HCT116 (cell line): ENCODE measurements around the gene DLK1. TPM values are rescaled to one million over a fixed set of nuclear protein-coding genes. Genes with fewer than 3 reads are reported as not detected.

Source experiments
- total RNA-seq: library from RNA; stranded (reverse); gene quantifications from one replicate; pipeline ENCODE4 v1.2.1, GENCODE V29; 2021; ENCODE audit not compliant: unreplicated experiment

The DLK1 gene
- total RNA-seq, 1 experiment from 2014 or later = 1.5 TPM

Other genes with a start within 250 kb of the DLK1 start
- 8.5 TPM for gene BEGAIN, start 139.5 kb upstream of the DLK1 start, total RNA-seq
- 2.5 TPM for gene MEG3, start 99.2 kb downstream of the DLK1 start, total RNA-seq
- gene RTL1, start 176.8 kb downstream of the DLK1 start, total RNA-seq = not detected